Stimulated activated CD8-positive, alpha-beta memory T cell treated with anti-CD3 and anti-CD28 coated beads, Interleukin-4, amount 100 ng/mL, for 1 hour (primary cell): ENCODE measurements around the gene FSCN2.
"Not testable (repeated sequence)": the region's sequence is repeated elsewhere in the genome, so short reads cannot be mapped to it uniquely, and the experiment has no call there.

Experiments used
- DNase-seq, 2 donors: peaks; one replicate each; pipeline ENCODE4 v3.0.0-alpha.2; 2020; ENCODE audit warnings: low read depth in 2 of 2, low spot score in 1 of 2

The FSCN2 gene

GRCh38 chr17:81524039-81524864 is 3.9 kb upstream of the FSCN2 start:
- no peak for DNase-seq

DNA sequence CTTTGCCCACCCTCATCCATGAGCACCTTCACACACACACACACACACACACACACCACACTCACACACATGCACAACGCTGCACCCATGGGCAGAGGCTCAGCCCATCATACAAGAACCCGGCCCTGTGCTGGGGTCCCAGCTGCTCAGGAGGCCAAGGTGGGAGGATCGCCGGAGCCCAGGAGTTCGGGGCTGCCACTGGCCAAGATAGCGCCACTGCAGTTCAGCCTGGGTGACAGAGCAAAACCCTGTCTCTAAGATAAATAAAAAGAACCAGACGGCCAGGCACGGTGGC is 3.4 kb upstream of the FSCN2 start:
- no peak for DNase-seq

- DNase-seq = no peak
Observed at GRCh38 chr17:81526662-81527571, 1.3 kb upstream of the FSCN2 start.

DNA sequence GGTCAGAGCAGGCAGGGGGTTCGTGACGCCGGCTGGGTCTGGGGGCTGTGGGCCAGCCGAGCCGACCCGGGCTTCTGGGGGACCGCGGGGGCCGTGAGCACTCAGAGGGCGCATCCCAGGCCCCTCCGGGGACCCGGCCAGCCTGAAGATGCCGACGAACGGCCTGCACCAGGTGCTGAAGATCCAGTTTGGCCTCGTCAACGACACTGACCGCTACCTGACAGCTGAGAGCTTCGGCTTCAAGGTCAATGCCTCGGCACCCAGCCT is 140 bp downstream of the FSCN2 start:
- DNase-seq = no peak

DNA sequence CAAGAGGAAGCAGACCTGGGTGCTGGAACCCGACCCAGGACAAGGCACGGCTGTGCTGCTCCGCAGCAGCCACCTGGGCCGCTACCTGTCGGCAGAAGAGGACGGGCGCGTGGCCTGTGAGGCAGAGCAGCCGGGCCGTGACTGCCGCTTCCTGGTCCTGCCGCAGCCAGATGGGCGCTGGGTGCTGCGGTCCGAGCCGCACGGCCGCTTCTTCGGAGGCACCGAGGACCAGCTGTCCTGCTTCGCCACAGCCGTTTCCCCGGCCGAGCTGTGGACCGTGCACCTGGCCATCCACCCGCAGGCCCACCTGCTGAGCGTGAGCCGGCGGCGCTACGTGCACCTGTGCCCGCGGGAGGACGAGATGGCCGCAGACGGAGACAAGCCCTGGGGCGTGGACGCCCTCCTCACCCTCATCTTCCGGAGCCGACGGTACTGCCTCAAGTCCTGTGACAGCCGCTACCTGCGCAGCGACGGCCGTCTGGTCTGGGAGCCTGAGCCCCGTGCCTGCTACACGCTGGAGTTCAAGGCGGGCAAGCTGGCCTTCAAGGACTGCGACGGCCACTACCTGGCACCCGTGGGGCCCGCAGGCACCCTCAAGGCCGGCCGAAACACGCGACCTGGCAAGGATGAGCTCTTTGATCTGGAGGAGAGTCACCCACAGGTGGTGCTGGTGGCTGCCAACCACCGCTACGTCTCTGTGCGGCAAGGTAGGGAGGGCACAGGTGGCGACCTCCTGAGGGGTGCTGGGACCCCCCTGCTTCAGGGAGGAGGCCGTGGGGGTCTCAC is 667 bp downstream of the FSCN2 start:
- no peak for DNase-seq

DNA sequence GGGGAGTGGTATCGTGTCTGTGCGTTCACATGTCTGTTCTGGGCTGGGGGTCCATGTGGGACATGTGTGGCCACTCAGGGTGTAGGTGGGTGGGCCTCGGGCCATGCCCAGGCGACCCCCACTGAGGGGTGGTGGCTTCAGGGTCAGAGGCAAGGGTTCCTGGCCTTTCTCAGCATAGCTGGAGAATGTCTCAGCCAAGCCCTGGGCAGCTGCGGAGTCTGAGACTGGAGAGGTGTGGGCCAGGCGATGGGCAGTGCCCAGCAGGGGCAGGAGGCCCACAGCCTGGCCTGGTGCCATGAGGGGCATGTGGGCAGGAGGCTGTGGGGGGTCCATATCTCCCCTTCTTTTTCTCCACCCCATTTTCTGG is 1.2 kb downstream of the FSCN2 start:
- no peak for DNase-seq

DNA sequence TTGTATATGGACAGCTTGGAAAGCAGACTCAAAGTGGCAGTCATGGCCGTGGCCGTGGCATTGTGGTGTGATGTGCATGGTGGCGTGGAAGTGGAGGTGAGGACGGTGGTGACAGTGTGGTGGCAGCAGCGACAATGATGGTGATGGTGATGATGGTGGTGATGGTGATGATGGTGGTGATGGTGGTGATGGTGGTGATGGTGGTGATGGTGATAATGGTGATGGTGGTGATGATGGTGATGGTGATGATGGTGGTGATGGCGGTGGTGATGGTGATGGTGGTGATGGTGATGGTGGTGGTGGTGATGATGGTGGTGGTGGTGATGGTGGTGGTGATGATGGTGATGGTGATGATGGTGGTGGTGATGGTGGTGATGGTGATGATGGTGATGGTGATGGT is 2.8 kb downstream of the FSCN2 start:
- DNase-seq = not testable (repeated sequence)

DNA sequence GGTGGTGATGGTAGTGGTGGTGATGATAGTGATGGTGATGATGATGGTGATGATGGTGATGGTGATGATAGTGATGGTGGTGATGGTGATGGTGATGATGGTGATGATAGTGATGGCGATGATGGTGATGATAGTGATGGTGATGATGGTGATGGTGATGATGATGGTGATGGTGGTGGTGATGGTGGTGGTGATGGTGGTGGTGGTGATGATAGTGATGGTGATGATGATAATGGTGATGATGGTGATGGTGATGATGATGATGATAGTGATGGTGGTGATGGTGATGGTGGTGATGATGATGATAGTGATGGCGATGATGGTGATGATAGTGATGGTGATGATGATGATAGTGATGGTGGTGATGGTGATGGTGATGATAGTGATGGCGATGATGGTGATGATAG is 3.8 kb downstream of the FSCN2 start:
- DNase-seq = not testable (repeated sequence)

DNA sequence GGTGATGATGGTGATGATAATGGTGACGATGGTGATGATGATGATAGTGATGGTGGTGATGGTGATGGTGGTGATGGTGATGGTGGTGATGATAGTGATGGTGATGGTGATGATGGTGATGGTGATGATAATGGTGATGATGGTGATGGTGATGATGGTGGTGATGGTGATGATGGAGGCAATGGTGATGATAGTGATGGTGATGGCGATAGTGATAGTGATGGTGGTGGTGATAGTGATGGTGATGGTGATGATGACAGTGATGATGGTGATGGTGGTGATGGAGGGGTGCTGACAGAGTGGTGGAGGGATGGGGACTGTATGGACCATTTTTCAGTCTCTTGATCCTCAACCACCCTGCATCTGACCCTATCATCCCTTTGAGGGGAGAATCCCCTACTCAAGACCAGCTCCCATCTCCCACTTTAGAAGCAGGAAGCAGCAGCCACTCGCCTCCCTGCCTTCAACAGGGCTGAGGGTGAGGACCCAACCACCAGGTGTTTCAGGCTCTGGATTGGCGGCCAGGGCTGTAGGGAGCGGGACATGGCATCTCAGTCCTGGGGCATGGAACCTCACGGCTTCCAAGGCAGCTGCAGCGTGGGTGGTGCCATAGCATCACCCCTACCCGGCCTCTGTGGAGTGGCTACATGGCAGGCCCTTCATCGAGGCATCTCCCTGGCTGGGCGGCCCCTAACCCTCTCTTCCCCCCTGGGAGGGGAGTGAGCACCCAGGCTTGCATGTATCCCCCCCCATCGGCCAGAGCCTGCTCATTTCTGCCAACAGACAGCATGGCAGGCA is 4.5 kb downstream of the FSCN2 start:
- DNase-seq = no peak

GRCh38 chr17:81533339-81534141 is 5.4 kb downstream of the FSCN2 start:
- DNase-seq = no peak

GRCh38 chr17:81534157-81535006 is 6.2 kb downstream of the FSCN2 start:
- DNase-seq = no peak

DNA sequence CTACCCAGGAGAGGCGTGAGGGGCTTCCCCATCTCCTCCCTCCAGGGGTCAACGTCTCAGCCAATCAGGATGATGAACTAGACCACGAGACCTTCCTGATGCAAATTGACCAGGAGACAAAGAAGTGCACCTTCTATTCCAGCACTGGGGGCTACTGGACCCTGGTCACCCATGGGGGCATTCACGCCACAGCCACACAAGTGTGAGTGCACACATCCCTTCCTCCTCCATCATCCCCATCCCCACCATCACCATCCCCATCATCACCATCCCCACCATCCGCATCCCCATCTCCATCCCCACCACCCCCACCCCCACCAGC is 6.8 kb downstream of the FSCN2 start:
- no peak for DNase-seq

GRCh38 chr17:81535480-81536298 is 7.5 kb downstream of the FSCN2 start:
- no peak for DNase-seq

- DNase-seq = no peak
Observed at GRCh38 chr17:81536299-81537290, 8.4 kb downstream of the FSCN2 start.

GRCh38 chr17:81537343-81537855 is 9.2 kb downstream of the FSCN2 start:
- no peak for DNase-seq

DNA sequence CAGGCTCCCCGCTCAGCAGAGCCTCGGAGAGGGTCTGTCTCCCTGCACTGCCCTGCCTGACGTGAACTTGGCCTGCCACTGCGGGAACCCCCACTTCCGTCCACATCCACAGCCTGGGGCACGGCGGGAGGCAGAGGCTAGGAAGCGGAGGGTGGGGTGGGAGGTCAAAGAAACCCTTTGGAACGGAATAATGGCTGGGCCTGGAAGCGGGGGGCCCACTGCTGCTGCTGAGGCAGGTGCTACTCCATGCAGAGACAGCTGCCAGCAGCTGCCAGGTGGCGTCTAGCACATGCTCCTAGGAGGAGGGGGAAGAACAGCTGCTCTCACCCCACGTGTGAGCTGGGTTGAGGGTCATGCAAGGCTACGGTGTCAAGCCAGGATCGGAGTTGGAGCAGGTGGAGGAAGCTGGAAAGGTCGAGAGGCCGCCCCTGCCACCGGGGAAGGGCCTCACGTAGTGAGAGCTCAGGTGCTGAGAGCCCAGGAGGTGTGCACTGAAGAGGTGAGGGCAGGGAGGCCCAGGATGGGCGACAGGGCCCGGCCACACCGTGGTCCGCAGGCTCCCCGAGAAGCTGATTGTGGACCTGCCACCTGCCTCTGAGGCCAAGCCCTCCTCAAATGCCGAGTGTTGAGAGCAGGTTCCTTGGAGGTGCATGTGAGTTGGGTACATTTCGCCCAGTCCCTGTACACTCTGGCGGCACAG is 9.8 kb downstream of the FSCN2 start:
- DNase-seq = no peak
